Testis (tissue), 5 donors: ENCODE data around the gene NPAT. TPM values are rescaled to one million over a fixed set of nuclear protein-coding genes. Genes with fewer than 3 reads are reported as not detected.

ENCODE experiments used
- DNase-seq: peaks from one replicate; pipeline ENCODE4 v3.0.0-alpha.2; 2019
- H3K27ac ChIP-seq, 2 donors: fragments of 200-600 bp; sonication (generic); one replicate each; pipeline ENCODE4 v1.5.1; 2019
- H3K27me3 ChIP-seq: fragments of 200-600 bp; sonication (generic); one replicate; pipeline ENCODE4 v1.5.1; 2019
- H3K36me3 ChIP-seq: fragments of 200-600 bp; sonication (generic); one replicate; pipeline ENCODE4 v1.5.1; 2017; ENCODE audit warnings: low read depth; ENCODE audit errors: missing control alignments
- H3K4me1 ChIP-seq: fragments of 200-600 bp; sonication (generic); one replicate; pipeline ENCODE4 v1.5.1; 2019
- H3K4me3 ChIP-seq, 2 donors: fragments of 200-600 bp; sonication (generic); one replicate each; pipeline ENCODE4 v1.5.1; 2017 to 2019
- H3K9me3 ChIP-seq: fragments of 200-600 bp; sonication (generic); one replicate; pipeline ENCODE4 v1.5.1; 2017
- POLR2A ChIP-seq: fragments of 450-650 bp; IDR thresholded peaks from one replicate; pipeline ENCODE4 v1.6.1; 2017; ENCODE audit warnings: antibody characterized with exemption, mild to moderate bottlenecking, moderate library complexity
- WGBS, 2 donors: methylation state at CpG; one replicate each; pipeline ENCODE4 v1.1.5; 2018; 5-methylcytosine and 5-hydroxymethylcytosine counted together
- intact Hi-C: fragments of 100-400 bp; cut with DNase I; formaldehyde crosslinking; loops from one replicate; pipeline ENCODE4 v1.15.1; 2023; ENCODE audit warnings: low total_unique reads
- long read RNA-seq, 2 donors: transcript quantifications; one replicate each; lab custom pipeline, GENCODE V29; 2026
- polyA plus RNA-seq: library from polyadenylated mRNA; stranded (reverse); fragments of 350-450 nt; fragmentation: Illumina TruSeq; extraction: RNeasy Lipid Tissue Mini Kit (QIAGEN cat#74804); gene quantifications from one replicate; pipeline ENCODE4 v1.2.3, GENCODE V29; 2014; ENCODE audit warnings: low read depth, low replicate concordance; ENCODE audit not compliant: insufficient read depth
- total RNA-seq, 2 donors: library from RNA; depleted of rRNA; stranded (reverse); fragments of >200 nt; gene quantifications; one replicate each; pipeline ENCODE4 v1.2.3, GENCODE V29; 2016
- TF ChIP-seq, protein P1 (sequence below), 3 experiments: fragments of 450-650 bp in 2 of 3; fragments of 200-600 bp in 1 of 3; sonication (generic) in 1 of 3; IDR thresholded peaks; one replicate each; pipeline ENCODE4 v1.5.1; 2016 to 2019; ENCODE audit warnings: antibody characterized with exemption in 3 of 3, mild to moderate bottlenecking in 2 of 3, moderate library complexity in 1 of 3

The NPAT gene
- total RNA-seq (10 to 100 TPM; 20.9 to 24.3 TPM), polyA plus RNA-seq (7.9 TPM)
- long read RNA-seq, donor 1 = 0 reads
- long read RNA-seq, donor 2 = 0 reads

DNA sequence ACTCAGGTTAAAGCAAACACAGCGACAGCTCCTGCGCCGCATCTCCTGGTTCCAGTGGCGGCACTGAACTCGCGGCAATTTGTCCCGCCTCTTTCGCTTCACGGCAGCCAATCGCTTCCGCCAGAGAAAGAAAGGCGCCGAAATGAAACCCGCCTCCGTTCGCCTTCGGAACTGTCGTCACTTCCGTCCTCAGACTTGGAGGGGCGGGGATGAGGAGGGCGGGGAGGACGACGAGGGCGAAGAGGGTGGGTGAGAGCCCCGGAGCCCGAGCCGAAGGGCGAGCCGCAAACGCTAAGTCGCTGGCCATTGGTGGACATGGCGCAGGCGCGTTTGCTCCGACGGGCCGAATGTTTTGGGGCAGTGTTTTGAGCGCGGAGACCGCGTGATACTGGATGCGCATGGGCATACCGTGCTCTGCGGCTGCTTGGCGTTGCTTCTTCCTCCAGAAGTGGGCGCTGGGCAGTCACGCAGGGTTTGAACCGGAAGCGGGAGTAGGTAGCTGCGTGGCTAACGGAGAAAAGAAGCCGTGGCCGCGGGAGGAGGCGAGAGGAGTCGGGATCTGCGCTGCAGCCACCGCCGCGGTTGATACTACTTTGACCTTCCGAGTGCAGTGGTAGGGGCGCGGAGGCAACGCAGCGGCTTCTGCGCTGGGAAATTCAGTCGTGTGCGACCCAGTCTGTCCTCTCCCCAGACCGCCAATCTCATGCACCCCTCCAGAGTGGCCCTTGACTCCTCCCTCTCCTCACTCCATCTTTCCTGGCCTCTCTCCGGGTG, at the start of gene NPAT, which contains the start of gene ATM:
TSS of gene NPAT (minus strand) at position 65 of the 774 bp plus-strand sequence. CDS start 102 bp downstream, outside the sequence.
TSS of gene ATM (plus strand) at position 494 of the 774 bp plus-strand sequence. CDS start 4,558 bp downstream, outside the sequence.
- peak within 1 kb of the TSS; percentile 89 to 94 for H3K4me3 ChIP-seq
- peaks cover 21% of the 10 kb centered on the region for H3K4me1 ChIP-seq
- TF ChIP-seq POLR2A = peak; percentile 72
- TF ChIP-seq, protein P1, sequence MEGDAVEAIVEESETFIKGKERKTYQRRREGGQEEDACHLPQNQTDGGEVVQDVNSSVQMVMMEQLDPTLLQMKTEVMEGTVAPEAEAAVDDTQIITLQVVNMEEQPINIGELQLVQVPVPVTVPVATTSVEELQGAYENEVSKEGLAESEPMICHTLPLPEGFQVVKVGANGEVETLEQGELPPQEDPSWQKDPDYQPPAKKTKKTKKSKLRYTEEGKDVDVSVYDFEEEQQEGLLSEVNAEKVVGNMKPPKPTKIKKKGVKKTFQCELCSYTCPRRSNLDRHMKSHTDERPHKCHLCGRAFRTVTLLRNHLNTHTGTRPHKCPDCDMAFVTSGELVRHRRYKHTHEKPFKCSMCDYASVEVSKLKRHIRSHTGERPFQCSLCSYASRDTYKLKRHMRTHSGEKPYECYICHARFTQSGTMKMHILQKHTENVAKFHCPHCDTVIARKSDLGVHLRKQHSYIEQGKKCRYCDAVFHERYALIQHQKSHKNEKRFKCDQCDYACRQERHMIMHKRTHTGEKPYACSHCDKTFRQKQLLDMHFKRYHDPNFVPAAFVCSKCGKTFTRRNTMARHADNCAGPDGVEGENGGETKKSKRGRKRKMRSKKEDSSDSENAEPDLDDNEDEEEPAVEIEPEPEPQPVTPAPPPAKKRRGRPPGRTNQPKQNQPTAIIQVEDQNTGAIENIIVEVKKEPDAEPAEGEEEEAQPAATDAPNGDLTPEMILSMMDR (IDR thresholded peaks at IDR 0.05) = peak; percentile 50 to 76 (median 61)
- DNase-seq = peak; percentile 99
- H3K36me3 ChIP-seq = no peaks in the 10 kb centered on the region
- WGBS, 2 donors = 0 to 1% methylated on average over 14 to 70 of the region's 70 CpGs
- H3K27ac ChIP-seq = peak within 1 kb of the TSS; percentile 95 to 98
- no peaks in the 10 kb centered on the region for H3K9me3 ChIP-seq
- H3K27me3 ChIP-seq = no peaks in the 10 kb centered on the region
- intact Hi-C loops = no loop called here

DNA sequence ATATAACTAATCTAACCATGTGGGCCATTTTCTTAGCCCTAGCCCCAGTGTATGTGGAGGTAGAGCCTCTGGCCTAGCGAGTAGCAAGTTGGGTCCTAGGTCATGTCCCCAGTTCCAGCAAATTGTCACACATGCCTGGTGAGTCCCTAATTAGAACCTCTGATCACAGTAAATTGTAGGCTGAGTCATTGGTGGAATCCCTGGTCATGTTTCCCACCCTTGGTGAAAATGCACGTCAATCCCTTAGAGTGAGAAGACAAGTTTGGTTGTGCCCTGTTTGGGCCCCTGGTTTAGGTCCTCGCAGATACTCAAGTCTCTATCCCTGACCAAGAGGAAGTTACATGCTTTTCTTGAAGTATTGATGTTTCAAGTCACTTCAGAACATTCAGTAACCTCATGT, 47.1 kb upstream of the NPAT start:
- Histone ChIP-seq H3K4me3 (no peak overlapping the region), H3K27ac (no peak overlapping the region), H3K27me3 (no peaks in the 10 kb centered on the region), H3K9me3 (no peaks in the 10 kb centered on the region), H3K4me1 (no peaks in the 10 kb centered on the region), H3K36me3 (no peaks in the 10 kb centered on the region)
- WGBS, 2 donors = 94 to 95% methylated on average over 3 of the region's 3 CpGs
- intact Hi-C loops = no loop called here
- TF ChIP-seq POLR2A = no peak
- TF ChIP-seq, protein P1 (IDR thresholded peaks at IDR 0.05) = no peak
- no peak for DNase-seq

DNA sequence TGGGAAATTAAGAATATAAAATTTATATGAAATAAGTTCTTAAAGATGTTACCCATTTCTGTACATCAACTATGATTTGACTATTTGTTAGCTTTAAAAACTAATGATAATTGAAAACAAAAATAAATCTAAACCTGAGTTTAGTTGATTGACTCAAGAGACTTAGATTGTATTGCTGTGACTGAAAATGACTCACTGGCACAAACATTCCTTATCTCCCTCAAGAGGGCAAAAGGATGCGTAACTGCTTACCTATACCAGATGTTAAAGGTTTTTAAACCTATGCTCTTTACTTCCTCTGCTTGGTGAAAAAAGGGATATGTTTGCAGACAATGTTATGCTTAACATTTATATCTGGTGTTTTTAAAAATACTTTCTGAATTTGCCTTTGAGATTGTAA, 30.7 kb upstream of the NPAT start:
- TF ChIP-seq, protein P1 (IDR thresholded peaks at IDR 0.05) = no peak
- TF ChIP-seq POLR2A = no peak
- Histone ChIP-seq H3K27me3 (no peaks in the 10 kb centered on the region), H3K36me3 (no peaks in the 10 kb centered on the region), H3K4me3 (no peak overlapping the region), H3K4me1 (no peaks in the 10 kb centered on the region), H3K27ac (no peak overlapping the region), H3K9me3 (no peaks in the 10 kb centered on the region)
- 89 to 100% methylated on average over 1 of the region's 1 CpG for WGBS, 2 donors
- intact Hi-C loops = no loop called here
- DNase-seq = no peak

DNA sequence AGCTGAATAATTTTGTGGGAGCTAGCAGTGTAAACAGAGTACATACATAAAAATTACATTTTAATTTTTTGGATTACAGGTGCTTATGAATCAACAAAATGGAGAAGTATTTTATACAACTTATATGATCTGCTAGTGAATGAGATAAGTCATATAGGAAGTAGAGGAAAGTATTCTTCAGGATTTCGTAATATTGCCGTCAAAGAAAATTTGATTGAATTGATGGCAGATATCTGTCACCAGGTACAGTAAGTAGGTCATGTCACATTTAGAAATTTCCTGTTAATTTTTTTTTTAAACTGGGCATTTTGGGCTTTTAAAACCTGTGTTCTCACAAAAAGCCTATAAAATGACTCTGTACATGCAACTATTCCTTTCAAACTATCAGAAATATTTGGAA, 24.4 kb upstream of the NPAT start:
- no peak overlapping the region for H3K4me3 ChIP-seq
- no peaks in the 10 kb centered on the region for H3K4me1 ChIP-seq
- no peaks in the 10 kb centered on the region for H3K9me3 ChIP-seq
- intact Hi-C loops = no loop called here
- no peak overlapping the region for H3K27ac ChIP-seq
- H3K36me3 ChIP-seq = no peaks in the 10 kb centered on the region
- WGBS, 2 donors = 90 to 91% methylated on average over 2 of the region's 2 CpGs
- no peaks in the 10 kb centered on the region for H3K27me3 ChIP-seq
- no peak for DNase-seq
- no peak for TF ChIP-seq POLR2A
- TF ChIP-seq, protein P1 (IDR thresholded peaks at IDR 0.05) = no peak
